IMR-90 (cell line): ENCODE measurements around the gene ELFN2. TPM values are rescaled to one million over a fixed set of nuclear protein-coding genes. Genes with fewer than 3 reads are reported as not detected.
A peak's percentile ranks its signal among the peaks of the same experiment; 100 is the strongest.

Experiments used
- ATAC-seq: fragments of 200-7000 bp; cut with Tn5 transposase; 2 replicates; pipeline ENCODE4 v1.9.1; 2020; ENCODE audit warnings: low read depth, mild to moderate bottlenecking, moderate library complexity
- BruUV-seq: library from RNA; stranded (reverse); fragments of 400-500 nt; replicated peaks from 2 replicates; lab custom pipeline; 2021; lab: Mats Ljungman, UMichigan
- CTCF ChIA-PET: fragments of 300-600 bp; formaldehyde crosslinking; extraction: SDS; loops from one replicate; lab custom pipeline; 2021; ENCODE audit warnings: antibody characterized with exemption; lab: Yijun Ruan, JAX
- POLR2A ChIA-PET: fragments of 300-600 bp; sonication (Branson Sonifier 250); formaldehyde crosslinking; loops from one replicate; lab custom pipeline; 2022; ENCODE audit warnings: antibody characterized with exemption; ENCODE audit not compliant: unreplicated experiment; lab: Charles Lee
- DNase-seq: peaks from one replicate; pipeline ENCODE4 v3.0.0; 2013
- H2AFZ ChIP-seq: replicated peaks from 2 replicates; pipeline ENCODE3; 2013; ENCODE audit warnings: low read length, mild to moderate bottlenecking; ENCODE audit not compliant: poor library complexity
- H2AK5ac ChIP-seq: 2 replicates; pipeline ENCODE4 v1.6.1; 2013; ENCODE audit warnings: low read depth, low read length, inconsistent platforms
- H2AK9ac ChIP-seq: replicated peaks from 2 replicates; pipeline ENCODE3; 2013; ENCODE audit warnings: mild to moderate bottlenecking, low read depth, low read length, moderate library complexity; ENCODE audit not compliant: poor library complexity
- H2BK120ac ChIP-seq: 2 replicates; pipeline ENCODE4 v1.6.1; 2013; ENCODE audit warnings: low read depth, low read length, inconsistent platforms
- H2BK15ac ChIP-seq: 3 replicates; pipeline ENCODE4 v1.6.1; 2013; ENCODE audit warnings: low read depth, low read length, inconsistent platforms
- H2BK20ac ChIP-seq: 2 replicates; pipeline ENCODE4 v1.6.1; 2013; ENCODE audit warnings: low read depth, mild to moderate bottlenecking, inconsistent platforms, low read length, moderate library complexity
- H2BK5ac ChIP-seq: 2 replicates; pipeline ENCODE4 v1.6.1; 2013; ENCODE audit warnings: mild to moderate bottlenecking, low read depth, low read length, inconsistent platforms; ENCODE audit not compliant: poor library complexity, severe bottlenecking
- H3K14ac ChIP-seq: replicated peaks from 2 replicates; pipeline ENCODE4 v1.6.1; 2013; ENCODE audit warnings: low read depth, low read length, inconsistent platforms
- H3K18ac ChIP-seq: 2 replicates; pipeline ENCODE4 v1.6.1; 2013; ENCODE audit warnings: low read depth, low read length, control low read depth
- H3K23ac ChIP-seq: 2 replicates; pipeline ENCODE4 v1.6.1; 2013; ENCODE audit warnings: low read depth, low read length, inconsistent platforms
- H3K27ac ChIP-seq: 2 replicates; pipeline ENCODE4 v1.5.1; 2013; ENCODE audit warnings: mild to moderate bottlenecking, control low read depth, low read length; ENCODE audit not compliant: insufficient read depth
- H3K27me3 ChIP-seq: 2 replicates; pipeline ENCODE4 v1.6.1; 2013; ENCODE audit warnings: low read length; ENCODE audit not compliant: control insufficient read depth, insufficient read depth
- H3K36me3 ChIP-seq: 2 replicates; pipeline ENCODE4 v1.6.1; 2013; ENCODE audit warnings: low read length, mixed read lengths; ENCODE audit not compliant: control insufficient read depth, insufficient read depth
- H3K4ac ChIP-seq: 2 replicates; pipeline ENCODE4 v1.6.1; 2013; ENCODE audit warnings: low read depth, low read length, inconsistent platforms
- H3K4me1 ChIP-seq: 2 replicates; pipeline ENCODE4 v1.6.1; 2013; ENCODE audit warnings: low read length, mixed read lengths; ENCODE audit not compliant: control insufficient read depth, insufficient read depth
- H3K4me2 ChIP-seq: 2 replicates; pipeline ENCODE4 v1.6.1; 2013; ENCODE audit warnings: low read depth, mild to moderate bottlenecking, control low read depth, low read length, moderate library complexity
- H3K4me3 ChIP-seq: 2 replicates; pipeline ENCODE4 v1.5.1; 2013; ENCODE audit warnings: low read depth, mild to moderate bottlenecking, control low read depth, low read length, moderate library complexity; ENCODE audit not compliant: insufficient read depth
- H3K56ac ChIP-seq: 2 replicates; pipeline ENCODE4 v1.6.1; 2013; ENCODE audit warnings: low read length, inconsistent platforms; ENCODE audit not compliant: insufficient read depth; ENCODE audit errors: extremely low read depth
- H3K79me1 ChIP-seq, 2 experiments: 2 replicates each; pipeline ENCODE4 v1.6.1; 2013; ENCODE audit warnings: low read length in 2 of 2, inconsistent platforms in 1 of 2, low read depth in 1 of 2
- H3K9ac ChIP-seq: 2 replicates; pipeline ENCODE4 v1.6.1; 2013; ENCODE audit warnings: low read depth, low read length, control low read depth
- H3K9me1 ChIP-seq: 2 replicates; pipeline ENCODE4 v1.6.1; 2013; ENCODE audit warnings: low read length, inconsistent platforms; ENCODE audit not compliant: insufficient read depth
- H3K9me3 ChIP-seq: 2 replicates; pipeline ENCODE4 v1.6.1; 2013; ENCODE audit warnings: low read length; ENCODE audit not compliant: control insufficient read depth, insufficient read depth
- H4K20me1 ChIP-seq: 2 replicates; pipeline ENCODE4 v1.6.1; 2013; ENCODE audit warnings: low read length, inconsistent platforms; ENCODE audit not compliant: insufficient read depth
- H4K5ac ChIP-seq: 2 replicates; pipeline ENCODE4 v1.6.1; 2013; ENCODE audit warnings: mild to moderate bottlenecking, low read depth, low read length, control low read depth
- H4K8ac ChIP-seq, 2 experiments: 2 replicates each; pipeline ENCODE4 v1.6.1; 2013; ENCODE audit warnings: low read depth in 2 of 2, low read length in 2 of 2, control low read depth in 1 of 2, inconsistent platforms in 1 of 2
- H4K91ac ChIP-seq: 2 replicates; pipeline ENCODE4 v1.6.1; 2013; ENCODE audit warnings: low read depth, low read length, inconsistent platforms; ENCODE audit not compliant: insufficient read depth
- CEBPB ChIP-seq: IDR thresholded peaks from 2 replicates; pipeline ENCODE4 v1.6.1; 2012; ENCODE audit warnings: low read depth, low read length, improper control_type of control experiment
- CHD1 ChIP-seq: IDR thresholded peaks from 2 replicates; pipeline ENCODE4 v1.6.1; 2012; ENCODE audit warnings: low read depth, low read length, improper control_type of control experiment
- ELK1 ChIP-seq: fragments of 150-350 bp; IDR thresholded peaks from 2 replicates; pipeline ENCODE4 v1.6.1; 2016; ENCODE audit warnings: low read depth, mild to moderate bottlenecking, low read length, moderate library complexity, borderline replicate concordance
- FOS ChIP-seq: fragments of 150-350 bp; IDR thresholded peaks from 2 replicates; pipeline ENCODE4 v1.6.1; 2016; ENCODE audit warnings: low read depth, low read length
- MAFK ChIP-seq: IDR thresholded peaks from 2 replicates; pipeline ENCODE4 v1.6.1; 2012; ENCODE audit warnings: low read depth, low read length, improper control_type of control experiment
- MAZ ChIP-seq: IDR thresholded peaks from 2 replicates; pipeline ENCODE4 v1.6.1; 2012; ENCODE audit warnings: low read depth, mild to moderate bottlenecking, low read length, improper control_type of control experiment, moderate library complexity, borderline replicate concordance
- MXI1 ChIP-seq: IDR thresholded peaks from 2 replicates; pipeline ENCODE4 v1.6.1; 2012; ENCODE audit warnings: low read depth, mild to moderate bottlenecking, low read length, moderate library complexity, borderline replicate concordance
- RAD21 ChIP-seq: IDR thresholded peaks from 2 replicates; pipeline ENCODE4 v1.6.1; 2012; ENCODE audit warnings: low read length, improper control_type of control experiment
- RCOR1 ChIP-seq: IDR thresholded peaks from 2 replicates; pipeline ENCODE4 v1.6.1; 2012; ENCODE audit warnings: mild to moderate bottlenecking, low read length, improper control_type of control experiment; ENCODE audit not compliant: insufficient replicate concordance
- USF2 ChIP-seq: fragments of 150-350 bp; IDR thresholded peaks from 2 replicates; pipeline ENCODE4 v1.6.1; 2017; ENCODE audit warnings: mild to moderate bottlenecking, antibody characterized with exemption, low read length, low read depth
- WGBS, 2 experiments: methylation state at CpG; one replicate each; pipeline versions ENCODE4 v1.1.5 to v1.1.7; 2013; ENCODE audit warnings: missing lambda C conversion rate in 2 of 2; ENCODE audit not compliant: insufficient read length in 1 of 2; ENCODE audit errors: extremely low coverage in 2 of 2; 5-methylcytosine and 5-hydroxymethylcytosine counted together
- dilution Hi-C: fragments of 300-500 bp; cut with HindIII; formaldehyde crosslinking; loops from one replicate; pipeline ENCODE4 v1.14.3; 2018; ENCODE audit warnings: low sequenced_read_pairs; ENCODE audit not compliant: unreplicated experiment
- in situ Hi-C: fragments of 300-500 bp; cut with MboI; formaldehyde crosslinking; loops from 3 replicates; pipeline ENCODE4 v1.14.3; 2019; ENCODE audit warnings: low sequenced_read_pairs, inconsistent platforms, mixed read lengths
- intact Hi-C: fragments of 100-400 bp; cut with micrococcal nuclease; formaldehyde crosslinking; loops from 2 replicates; pipeline ENCODE4 v1.10.0; 2022
- polyA plus RNA-seq, 3 experiments: library from polyadenylated mRNA; depleted of rRNA; stranded (reverse); fragments of >200 nt; gene quantifications; 2 replicates each; pipeline ENCODE4 v1.2.3, GENCODE V29; 2012; ENCODE audit warnings: low replicate concordance in 1 of 3
- total RNA-seq: library from RNA; depleted of rRNA; stranded (reverse); fragments of >200 nt; gene quantifications from 2 replicates; pipeline ENCODE4 v1.2.3, GENCODE V29; 2012

The ELFN2 gene
- total and polyA plus RNA-seq, 2 of the 4 experiments (the other 2 are of a cell fraction): 0.72 to 5.0 TPM

DNA sequence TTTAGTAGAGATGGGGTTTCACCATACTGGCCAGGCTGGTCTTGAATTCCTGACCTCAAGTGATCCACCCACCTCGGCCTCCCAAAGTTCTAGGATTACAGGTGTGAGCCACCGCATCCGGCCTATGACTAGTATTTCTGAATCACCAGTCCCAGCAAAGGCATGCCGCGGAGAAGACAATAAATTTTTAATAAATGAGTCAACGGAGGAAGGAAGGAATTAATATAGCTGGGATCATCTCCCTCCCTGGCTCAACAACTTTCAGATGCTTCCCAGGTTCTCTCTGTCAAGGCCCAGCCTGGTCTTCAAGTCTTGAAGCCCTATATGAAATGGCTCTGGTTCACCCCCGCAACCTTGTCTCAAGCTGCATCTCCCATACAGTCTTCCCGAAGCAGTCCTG is 99.3 kb downstream of the ELFN2 start:
- dilution Hi-C loops: no loop called here
- no peak for TF ChIP-seq MAZ
- no peak for TF ChIP-seq USF2
- 0 out of 2 replicates have a peak, but pooled peaks have one; percentile 4 for TF ChIP-seq CEBPB
- no peak for TF ChIP-seq CHD1
- TF ChIP-seq ELK1: no peak
- no peak for TF ChIP-seq RCOR1
- peak; percentile 58; the same call in 1 of the 2 replicates for TF ChIP-seq FOS
- TF ChIP-seq MAFK: no peak
- no peak for TF ChIP-seq RAD21
- no peak for TF ChIP-seq MXI1
- 83% methylated on average over 1 of the region's 8 CpGs; no CpG with 5 or more reads in 1 of the 2 experiments for WGBS, 2 experiments
- peak; percentile 47 for ATAC-seq
- H4K8ac ChIP-seq: peak overlapping the region; percentile 92 to 93
- H3K4ac ChIP-seq: peak overlapping the region; percentile 99
- H2BK20ac ChIP-seq: peak overlapping the region; percentile 98
- H3K14ac ChIP-seq: peak overlapping the region; percentile 99
- POLR2A ChIA-PET: no interaction called here
- intact Hi-C loops: no loop called here
- H3K9me1 ChIP-seq: peaks cover 19% of the 10 kb centered on the region
- H3K79me1 ChIP-seq: no peaks in the 10 kb centered on the region
- no peak overlapping the region; the same call in 1 of the 2 replicates for H3K9ac ChIP-seq
- H3K4me3 ChIP-seq: no peak overlapping the region
- H2BK5ac ChIP-seq: peak overlapping the region; percentile 89
- no peaks in the 10 kb centered on the region; the same call in 1 of the 2 replicates for H3K9me3 ChIP-seq
- peaks cover 8% of the 10 kb centered on the region; the same call in 1 of the 2 replicates for H3K27me3 ChIP-seq
- H2AK5ac ChIP-seq: peak overlapping the region; percentile 99
- peak overlapping the region; percentile 71 for H2BK15ac ChIP-seq
- peak overlapping the region; percentile 69 for H2AFZ ChIP-seq
- peak overlapping the region; percentile 85 for H3K27ac ChIP-seq
- DNase-seq: peak; percentile 93
- peaks cover 18% of the 10 kb centered on the region for H3K4me1 ChIP-seq
- H3K36me3 ChIP-seq: no peaks in the 10 kb centered on the region
- peak overlapping the region; percentile 91 for H3K23ac ChIP-seq
- CTCF ChIA-PET: no interaction called here
- no TSS peak for BruUV-seq
- peak overlapping the region; percentile 77 for H4K91ac ChIP-seq
- H3K4me2 ChIP-seq: no peak overlapping the region
- H4K20me1 ChIP-seq: no peaks in the 10 kb centered on the region
- peak overlapping the region; percentile 70 for H3K56ac ChIP-seq
- H4K5ac ChIP-seq: peak overlapping the region; percentile 80; the same call in 1 of the 2 replicates
- in situ Hi-C loops: no loop called here
- H2AK9ac ChIP-seq: peak overlapping the region; percentile 97
- peak overlapping the region; percentile 84 for H3K18ac ChIP-seq
- H2BK120ac ChIP-seq: peak overlapping the region; percentile 98
